Endothelial cell of umbilical vein (primary cell): Measurements from ENCODE around the gene RPL15.

Source experiments
- POLR2A ChIP-seq: IDR thresholded peaks from 2 replicates; pipeline ENCODE4 v1.6.1; 2012; ENCODE audit warnings: low read depth, mild to moderate bottlenecking, control low read depth, low read length
- TF ChIP-seq, protein P1 (sequence below): IDR thresholded peaks from 2 replicates; pipeline ENCODE4 v1.6.1; 2011; ENCODE audit not compliant: insufficient read depth, insufficient read length
- TF ChIP-seq, protein P2 (sequence below), 2 donors: IDR thresholded peaks; 1 replicate in 1 of 2; 2 replicates in 1 of 2; pipeline ENCODE4 v1.5.1; 2011; ENCODE audit warnings: low read length in 2 of 2, mild to moderate bottlenecking in 2 of 2, moderate library complexity in 2 of 2, control low read depth in 1 of 2, inconsistent platforms in 1 of 2, low read depth in 1 of 2; ENCODE audit not compliant: insufficient read depth in 1 of 2; ENCODE audit errors: extremely low read depth in 1 of 2

DNA sequence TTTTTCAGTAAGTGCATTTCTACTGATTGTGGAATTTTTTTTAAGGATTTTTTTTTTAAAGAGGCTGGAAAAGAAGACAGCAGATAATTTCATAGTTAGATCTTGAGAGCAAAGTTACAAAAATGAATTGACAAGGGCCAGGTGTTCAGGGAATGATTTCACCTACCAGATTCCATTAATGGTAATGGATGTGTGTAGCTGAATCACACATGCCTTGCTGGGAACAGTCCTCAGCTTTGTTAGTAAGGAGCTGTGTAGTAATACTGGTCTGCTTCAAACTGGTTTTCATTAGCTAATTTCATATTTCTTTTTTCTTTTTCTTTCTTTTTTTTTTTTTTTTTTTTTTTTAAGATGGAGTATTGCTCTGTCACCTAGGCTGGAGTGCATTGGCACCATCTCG lies 44.1 kb downstream of the RPL15 start:
- no peak for TF ChIP-seq POLR2A
- TF ChIP-seq, protein P1, sequence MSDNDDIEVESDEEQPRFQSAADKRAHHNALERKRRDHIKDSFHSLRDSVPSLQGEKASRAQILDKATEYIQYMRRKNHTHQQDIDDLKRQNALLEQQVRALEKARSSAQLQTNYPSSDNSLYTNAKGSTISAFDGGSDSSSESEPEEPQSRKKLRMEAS, result no peak
- TF ChIP-seq, protein P2, sequence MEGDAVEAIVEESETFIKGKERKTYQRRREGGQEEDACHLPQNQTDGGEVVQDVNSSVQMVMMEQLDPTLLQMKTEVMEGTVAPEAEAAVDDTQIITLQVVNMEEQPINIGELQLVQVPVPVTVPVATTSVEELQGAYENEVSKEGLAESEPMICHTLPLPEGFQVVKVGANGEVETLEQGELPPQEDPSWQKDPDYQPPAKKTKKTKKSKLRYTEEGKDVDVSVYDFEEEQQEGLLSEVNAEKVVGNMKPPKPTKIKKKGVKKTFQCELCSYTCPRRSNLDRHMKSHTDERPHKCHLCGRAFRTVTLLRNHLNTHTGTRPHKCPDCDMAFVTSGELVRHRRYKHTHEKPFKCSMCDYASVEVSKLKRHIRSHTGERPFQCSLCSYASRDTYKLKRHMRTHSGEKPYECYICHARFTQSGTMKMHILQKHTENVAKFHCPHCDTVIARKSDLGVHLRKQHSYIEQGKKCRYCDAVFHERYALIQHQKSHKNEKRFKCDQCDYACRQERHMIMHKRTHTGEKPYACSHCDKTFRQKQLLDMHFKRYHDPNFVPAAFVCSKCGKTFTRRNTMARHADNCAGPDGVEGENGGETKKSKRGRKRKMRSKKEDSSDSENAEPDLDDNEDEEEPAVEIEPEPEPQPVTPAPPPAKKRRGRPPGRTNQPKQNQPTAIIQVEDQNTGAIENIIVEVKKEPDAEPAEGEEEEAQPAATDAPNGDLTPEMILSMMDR (IDR thresholded peaks at IDR 0.05; ENCODE audit: extremely low read depth in 1 of 2, insufficient read depth in 1 of 2, low read depth in 1 of 2, low read length in 2 of 2), result no peak
